ENCODE measurements around the gene KIAA1614.

The KIAA1614 gene

DNA sequence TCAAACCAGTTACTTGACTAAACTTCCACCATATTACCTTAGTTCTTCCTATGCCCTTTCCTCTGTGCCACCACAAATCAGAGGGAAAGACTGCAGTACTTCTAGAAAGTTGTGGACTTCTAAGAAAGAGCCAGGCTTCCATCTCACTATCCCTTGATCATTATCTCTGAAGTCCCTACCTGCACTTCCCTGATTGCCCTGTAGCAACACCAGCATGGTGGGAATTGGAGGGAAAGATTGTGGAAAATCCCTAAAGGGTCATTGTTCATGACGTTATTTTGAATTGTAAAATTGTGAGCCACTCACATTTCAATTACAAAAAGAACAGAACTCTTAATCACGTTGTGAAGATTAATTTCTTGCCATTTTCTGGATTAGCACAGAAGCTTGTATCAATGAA is 23.4 kb upstream of the KIAA1614 start:
- Histone ChIP-seq H3K9me3 (ENCODE audit: insufficient read depth, low read length) (no peaks in the 10 kb centered on the region), H3K4me2 (ENCODE audit: low read length) (peak overlapping the region; percentile 54)

DNA sequence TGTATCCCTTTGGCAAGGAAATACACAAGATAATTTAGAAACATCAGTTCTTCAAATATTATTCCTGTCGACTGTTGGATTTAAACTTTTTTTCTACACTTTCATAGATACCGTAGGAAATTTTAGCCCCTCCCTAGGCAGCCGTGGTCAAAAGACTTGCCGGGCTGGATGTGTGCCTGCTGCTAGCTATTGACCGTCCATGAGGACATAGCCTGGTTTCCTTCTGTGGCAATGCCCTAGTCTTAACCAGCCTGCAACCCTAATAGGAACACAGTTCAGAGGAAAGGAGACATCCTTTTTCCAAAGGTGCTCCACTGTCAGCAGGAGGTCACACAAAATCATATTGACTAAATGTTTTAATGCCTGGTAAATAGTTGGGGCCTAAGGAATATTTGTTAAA is 20.4 kb upstream of the KIAA1614 start:
- Histone ChIP-seq H2AFZ (ENCODE audit: low read depth, low read length) (no peak overlapping the region), H3K9ac (ENCODE audit: low read length) (no peak overlapping the region), H3K27me3 (ENCODE audit: low read depth, low read length) (no peaks in the 10 kb centered on the region), H3K9me3 (ENCODE audit: insufficient read depth, low read length) (no peaks in the 10 kb centered on the region), H3K4me3 (ENCODE audit: low read length) (no peak overlapping the region), H3K4me1 (ENCODE audit: low read length) (peaks cover 23% of the 10 kb centered on the region), H3K27ac (ENCODE audit: low read length) (no peak overlapping the region), H4K20me1 (ENCODE audit: insufficient read depth, low read length) (no peaks in the 10 kb centered on the region), H3K79me2 (ENCODE audit: low read length) (no peaks in the 10 kb centered on the region), H3K36me3 (replicated peaks; ENCODE audit: low read depth, low read length) (no peaks in the 10 kb centered on the region), H3K4me2 (ENCODE audit: low read length) (no peak overlapping the region)
- TF ChIP-seq, protein P1, sequence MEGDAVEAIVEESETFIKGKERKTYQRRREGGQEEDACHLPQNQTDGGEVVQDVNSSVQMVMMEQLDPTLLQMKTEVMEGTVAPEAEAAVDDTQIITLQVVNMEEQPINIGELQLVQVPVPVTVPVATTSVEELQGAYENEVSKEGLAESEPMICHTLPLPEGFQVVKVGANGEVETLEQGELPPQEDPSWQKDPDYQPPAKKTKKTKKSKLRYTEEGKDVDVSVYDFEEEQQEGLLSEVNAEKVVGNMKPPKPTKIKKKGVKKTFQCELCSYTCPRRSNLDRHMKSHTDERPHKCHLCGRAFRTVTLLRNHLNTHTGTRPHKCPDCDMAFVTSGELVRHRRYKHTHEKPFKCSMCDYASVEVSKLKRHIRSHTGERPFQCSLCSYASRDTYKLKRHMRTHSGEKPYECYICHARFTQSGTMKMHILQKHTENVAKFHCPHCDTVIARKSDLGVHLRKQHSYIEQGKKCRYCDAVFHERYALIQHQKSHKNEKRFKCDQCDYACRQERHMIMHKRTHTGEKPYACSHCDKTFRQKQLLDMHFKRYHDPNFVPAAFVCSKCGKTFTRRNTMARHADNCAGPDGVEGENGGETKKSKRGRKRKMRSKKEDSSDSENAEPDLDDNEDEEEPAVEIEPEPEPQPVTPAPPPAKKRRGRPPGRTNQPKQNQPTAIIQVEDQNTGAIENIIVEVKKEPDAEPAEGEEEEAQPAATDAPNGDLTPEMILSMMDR (IDR thresholded peaks at IDR 0.05; ENCODE audit: low read depth, low read length): no peak
- TF ChIP-seq EZH2phosphoT487 (IDR thresholded peaks at IDR 0.05; ENCODE audit: low read depth): no peak

More for the DNA sequence above, 23.4 kb upstream of the KIAA1614 start:
- Histone ChIP-seq H3K4me3 (ENCODE audit: low read length) (peak overlapping the region; percentile 15; the same call in 1 of the 2 replicates), H3K27me3 (ENCODE audit: low read depth, low read length) (no peaks in the 10 kb centered on the region), H3K27ac (ENCODE audit: low read length) (peak overlapping the region; percentile 70), H2AFZ (ENCODE audit: low read depth, low read length) (no peak overlapping the region), H3K9ac (ENCODE audit: low read length) (peak overlapping the region; percentile 23; the same call in 1 of the 2 replicates), H3K4me1 (ENCODE audit: low read length) (peaks cover 23% of the 10 kb centered on the region), H3K79me2 (ENCODE audit: low read length) (no peaks in the 10 kb centered on the region), H3K36me3 (replicated peaks; ENCODE audit: low read depth, low read length) (no peaks in the 10 kb centered on the region), H4K20me1 (ENCODE audit: insufficient read depth, low read length) (no peaks in the 10 kb centered on the region)
- TF ChIP-seq EZH2phosphoT487 (IDR thresholded peaks at IDR 0.05; ENCODE audit: low read depth): no peak
- TF ChIP-seq, protein P1 (IDR thresholded peaks at IDR 0.05; ENCODE audit: low read depth, low read length): no peak

DNA sequence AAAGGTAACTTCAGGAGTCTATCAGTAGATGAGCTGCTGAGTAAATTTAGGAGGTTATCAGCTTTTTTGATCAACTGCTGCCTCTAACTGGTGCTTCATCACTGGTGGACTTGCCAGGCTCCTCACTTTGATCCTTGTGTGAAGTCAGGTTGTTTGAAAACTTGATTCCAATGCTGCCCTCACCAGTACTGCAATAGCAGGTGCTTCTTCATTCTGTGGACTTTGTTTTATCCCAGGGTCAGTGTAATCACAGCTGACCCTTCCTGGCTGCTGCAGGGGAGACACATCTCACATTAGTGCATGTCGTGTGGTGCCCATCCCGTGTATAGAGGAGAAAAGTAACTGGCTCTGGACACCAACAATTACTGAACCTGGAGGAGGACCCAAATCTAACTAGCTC is 20.0 kb upstream of the KIAA1614 start:
- H4K20me1 ChIP-seq (ENCODE audit: insufficient read depth, low read length): no peaks in the 10 kb centered on the region
- H3K4me2 ChIP-seq (ENCODE audit: low read length): no peak overlapping the region
- H2AFZ ChIP-seq (ENCODE audit: low read depth, low read length): no peak overlapping the region
- peaks cover 23% of the 10 kb centered on the region for H3K4me1 ChIP-seq (ENCODE audit: low read length)
- no peak overlapping the region for H3K9ac ChIP-seq (ENCODE audit: low read length)
- no peak overlapping the region for H3K27ac ChIP-seq (ENCODE audit: low read length)
- no peak overlapping the region for H3K4me3 ChIP-seq (ENCODE audit: low read length)
- H3K36me3 ChIP-seq (replicated peaks; ENCODE audit: low read depth, low read length): no peaks in the 10 kb centered on the region
- H3K79me2 ChIP-seq (ENCODE audit: low read length): no peaks in the 10 kb centered on the region
- no peaks in the 10 kb centered on the region for H3K27me3 ChIP-seq (ENCODE audit: low read depth, low read length)
- no peak for TF ChIP-seq EZH2phosphoT487 (IDR thresholded peaks at IDR 0.05; ENCODE audit: low read depth)
- TF ChIP-seq, protein P1 (IDR thresholded peaks at IDR 0.05; ENCODE audit: low read depth, low read length): no peak
- H3K9me3 ChIP-seq (ENCODE audit: insufficient read depth, low read length): no peaks in the 10 kb centered on the region

DNA sequence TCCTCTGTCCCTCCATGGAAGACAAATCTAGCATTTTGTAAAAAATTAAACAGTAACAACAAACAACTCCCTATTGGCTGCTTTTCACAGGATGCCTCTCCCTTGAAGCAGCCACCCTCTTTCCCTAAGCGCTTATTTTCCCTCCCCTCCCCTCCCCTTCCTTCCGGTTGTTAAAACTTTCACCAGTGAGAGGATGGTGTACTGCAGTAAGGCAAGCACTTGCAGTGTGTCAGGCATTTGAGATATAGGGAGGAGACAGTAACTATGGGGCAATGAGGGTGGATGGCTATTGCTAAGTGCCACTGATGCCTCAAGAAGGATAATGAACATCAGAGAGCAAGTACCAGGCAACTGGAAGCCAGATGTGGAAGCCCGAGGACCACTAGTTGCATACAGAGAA is 19.1 kb upstream of the KIAA1614 start:
- no peaks in the 10 kb centered on the region for H3K9me3 ChIP-seq (ENCODE audit: insufficient read depth, low read length)
- H3K4me3 ChIP-seq (ENCODE audit: low read length): no peak overlapping the region
- no peaks in the 10 kb centered on the region for H3K79me2 ChIP-seq (ENCODE audit: low read length)
- no peaks in the 10 kb centered on the region for H3K27me3 ChIP-seq (ENCODE audit: low read depth, low read length)
- no peak overlapping the region for H2AFZ ChIP-seq (ENCODE audit: low read depth, low read length)
- no peak overlapping the region for H3K9ac ChIP-seq (ENCODE audit: low read length)
- no peak overlapping the region for H3K4me2 ChIP-seq (ENCODE audit: low read length)
- no peaks in the 10 kb centered on the region for H3K36me3 ChIP-seq (replicated peaks; ENCODE audit: low read depth, low read length)
- H4K20me1 ChIP-seq (ENCODE audit: insufficient read depth, low read length): no peaks in the 10 kb centered on the region
- no peak overlapping the region for H3K27ac ChIP-seq (ENCODE audit: low read length)
- H3K4me1 ChIP-seq (ENCODE audit: low read length): peaks cover 19% of the 10 kb centered on the region
- no peak for TF ChIP-seq EZH2phosphoT487 (IDR thresholded peaks at IDR 0.05; ENCODE audit: low read depth)
- TF ChIP-seq, protein P1 (IDR thresholded peaks at IDR 0.05; ENCODE audit: low read depth, low read length): no peak
